Activated CD4-positive, alpha-beta T cell treated with anti-CD3 and anti-CD28 coated beads for 36 hours (primary cell): ENCODE data around the gene PRAMEF1. TPM values are rescaled to one million over a fixed set of nuclear protein-coding genes. Genes with fewer than 3 reads are reported as not detected.
A peak's percentile ranks its signal among the peaks of the same experiment; 100 is the strongest.
"Not testable (repeated sequence)": the region's sequence is repeated elsewhere in the genome, so short reads cannot be mapped to it uniquely, and the experiment has no call there.

ENCODE experiments used
- ATAC-seq: fragments of 200-7000 bp; cut with Tn5 transposase; one replicate; pipeline ENCODE4 v1.10.0; 2021; ENCODE audit warnings: mild to moderate bottlenecking, moderate library complexity
- CTCF ChIA-PET: fragments of 350-600 bp; sonication (Branson Sonifier 250); formaldehyde crosslinking; loops from one replicate; lab custom pipeline; 2021; ENCODE audit warnings: antibody characterized with exemption; lab: Charles Lee
- POLR2A ChIA-PET: fragments of 350-600 bp; sonication (Branson Sonifier 250); formaldehyde crosslinking; loops from one replicate; lab custom pipeline; 2021; ENCODE audit warnings: antibody characterized with exemption, inconsistent platforms; lab: Charles Lee
- DNase-seq: peaks from one replicate; pipeline ENCODE4 v3.0.0-alpha.2; 2020
- H3K27ac Mint-ChIP-seq: one replicate; pipeline ENCODE4 v1.8.0; 2021; ENCODE audit warnings: mixed read lengths
- H3K27me3 Mint-ChIP-seq: one replicate; pipeline ENCODE4 v1.8.0; 2021; ENCODE audit warnings: mixed read lengths
- H3K36me3 Mint-ChIP-seq: one replicate; pipeline ENCODE4 v1.8.0; 2021; ENCODE audit warnings: low read depth, mixed read lengths
- H3K4me1 Mint-ChIP-seq: one replicate; pipeline ENCODE4 v1.8.0; 2021; ENCODE audit warnings: mixed read lengths
- H3K4me3 Mint-ChIP-seq: one replicate; pipeline ENCODE4 v1.8.0; 2021; ENCODE audit warnings: mild to moderate bottlenecking, moderate library complexity, mixed read lengths
- H3K9me3 Mint-ChIP-seq: one replicate; pipeline ENCODE4 v1.8.0; 2021; ENCODE audit warnings: low read depth, mixed read lengths
- intact Hi-C, 2 experiments: fragments of 100-400 bp; cut with DNase I in 1 of 2; cut with micrococcal nuclease in 1 of 2; formaldehyde crosslinking; loops; one replicate each; pipeline versions ENCODE4 v1.14.2 to v1.15.1; 2022 to 2024; cut with DNase I, micrococcal nuclease
- total RNA-seq, 2 experiments: library from RNA; stranded (reverse); gene quantifications; one replicate each; pipeline ENCODE4 v1.2.3, GENCODE V29; 2021

The PRAMEF1 gene
- total RNA-seq, 2 experiments from 2014 or later: not detected

GRCh38 chr1:12778061-12778460 lies 13.1 kb upstream of the PRAMEF1 start:
- Mint-ChIP-seq H3K9me3 (peaks cover 1% of the 10 kb centered on the region), H3K36me3 (no peaks in the 10 kb centered on the region), H3K27ac (no peak overlapping the region), H3K27me3 (peaks cover 12% of the 10 kb centered on the region), H3K4me3 (no peak overlapping the region), H3K4me1 (no peaks in the 10 kb centered on the region)
- ChIA-PET CTCF (interaction anchor here (0.6 kb wide), 1 partner anchor 19 kb away, joined by 3 read pairs; no protein-coding TSS in a partner anchor), POLR2A (no interaction called here)
- ATAC-seq: no peak
- intact Hi-C loops: no loop called here
- no peak for DNase-seq

- intact Hi-C loops: no loop called here
- Mint-ChIP-seq H3K4me3 (no peak overlapping the region), H3K36me3 (no peaks in the 10 kb centered on the region), H3K9me3 (peaks cover 7% of the 10 kb centered on the region), H3K27ac (no peak overlapping the region), H3K4me1 (no peaks in the 10 kb centered on the region), H3K27me3 (peaks cover 10% of the 10 kb centered on the region)
- ATAC-seq (no peak), DNase-seq (no peak)
- ChIA-PET CTCF (no interaction called here), POLR2A (no interaction called here)
Observed at GRCh38 chr1:12778907-12779306, 12.3 kb upstream of the PRAMEF1 start.

DNA sequence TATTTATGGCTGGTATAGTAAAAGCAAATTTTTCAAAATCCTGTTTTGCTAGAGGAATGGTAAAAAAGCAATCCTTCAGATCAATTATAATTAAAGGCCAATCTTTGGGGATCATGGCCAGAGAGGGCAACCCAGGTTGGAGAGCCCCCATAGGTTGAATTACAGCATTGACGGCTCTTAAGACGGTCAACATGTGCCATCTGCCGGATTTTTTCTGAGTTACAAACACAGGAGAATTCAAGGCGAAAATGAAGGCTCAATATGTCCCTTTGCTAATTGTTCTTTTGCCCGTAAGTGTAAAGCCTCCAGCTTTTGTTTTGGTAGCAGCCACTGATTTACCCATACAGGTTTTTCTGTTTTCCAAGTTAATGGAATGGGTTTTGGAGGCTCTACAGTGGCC lies 9.7 kb upstream of the PRAMEF1 start:
- H3K4me3 Mint-ChIP-seq, DNase-seq, H3K27me3 Mint-ChIP-seq, ATAC-seq, intact Hi-C loops, POLR2A ChIA-PET, CTCF ChIA-PET, H3K36me3 Mint-ChIP-seq, H3K4me1 Mint-ChIP-seq, H3K27ac Mint-ChIP-seq: not testable (repeated sequence)
- H3K9me3 Mint-ChIP-seq: peaks cover 18% of the 10 kb centered on the region

DNA sequence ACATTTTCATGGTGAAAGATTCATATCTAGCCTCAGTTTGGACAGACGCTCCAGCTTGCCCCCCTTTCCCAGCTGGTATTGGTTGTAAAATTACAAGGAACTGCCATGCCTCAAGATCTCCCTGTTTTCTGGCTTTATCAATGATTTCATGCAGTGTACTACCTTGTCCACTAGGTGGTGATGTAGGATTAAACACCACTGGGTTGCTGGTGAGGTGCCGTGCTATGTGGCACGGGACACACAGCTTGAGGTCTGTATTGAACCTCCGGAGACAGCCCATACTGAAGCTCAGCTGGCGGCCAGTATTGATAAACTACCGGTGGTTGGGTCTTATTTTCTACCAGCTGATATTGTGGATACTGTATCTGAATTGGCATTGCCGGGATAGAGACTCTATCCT lies 7.4 kb upstream of the PRAMEF1 start:
- DNase-seq: peak; percentile 9
- H3K4me3 Mint-ChIP-seq, H3K4me1 Mint-ChIP-seq, H3K27ac Mint-ChIP-seq, H3K27me3 Mint-ChIP-seq, ATAC-seq, intact Hi-C loops, POLR2A ChIA-PET, H3K36me3 Mint-ChIP-seq: not testable (repeated sequence)
- CTCF ChIA-PET: interaction anchor here (0.6 kb wide), 1 partner anchor 505 kb away, joined by 3 read pairs; no protein-coding TSS in a partner anchor
- peaks cover 18% of the 10 kb centered on the region for H3K9me3 Mint-ChIP-seq

DNA sequence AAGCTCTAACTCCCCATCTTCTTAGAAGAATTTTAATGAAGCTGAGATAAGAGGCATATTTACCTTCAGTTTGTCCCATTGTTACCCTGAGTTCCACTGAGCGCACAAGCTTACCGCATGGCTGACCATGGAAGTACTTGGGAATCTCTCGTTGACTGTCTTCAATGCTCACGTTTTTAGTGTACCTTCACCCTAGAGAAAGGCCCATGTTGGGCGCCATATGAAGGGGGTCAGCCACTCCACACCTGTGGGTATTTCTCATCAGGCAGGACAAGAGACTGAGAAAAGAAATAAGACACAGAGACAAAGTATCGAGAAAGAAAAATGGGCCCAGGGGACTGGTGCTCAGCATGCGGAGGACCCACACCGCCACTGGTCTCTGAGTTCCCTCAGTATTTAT lies 6.5 kb upstream of the PRAMEF1 start:
- peaks cover 18% of the 10 kb centered on the region for H3K9me3 Mint-ChIP-seq
- ATAC-seq, H3K27ac Mint-ChIP-seq, H3K27me3 Mint-ChIP-seq, CTCF ChIA-PET, intact Hi-C loops, H3K4me1 Mint-ChIP-seq, H3K36me3 Mint-ChIP-seq, POLR2A ChIA-PET, H3K4me3 Mint-ChIP-seq: not testable (repeated sequence)
- peak; percentile 13 for DNase-seq

DNA sequence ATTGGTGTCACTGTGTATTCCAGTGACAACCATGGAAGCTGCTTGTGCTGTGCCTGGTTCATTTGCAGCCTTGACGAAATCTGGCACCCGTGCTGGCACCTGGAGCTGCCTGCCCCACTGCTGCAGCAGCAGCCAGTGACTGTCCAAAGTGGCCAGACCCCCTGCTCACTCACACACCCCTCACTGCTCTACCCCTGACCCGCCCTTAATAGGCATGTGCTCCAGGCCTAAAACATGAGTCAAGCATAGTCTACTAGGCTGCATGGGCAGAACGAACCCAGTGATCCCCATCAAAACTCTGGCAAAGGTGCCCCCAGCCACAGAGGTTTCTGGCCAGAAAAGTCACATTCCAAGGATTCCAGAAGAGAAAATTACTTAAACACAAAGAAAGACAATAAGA lies 7.7 kb downstream of the PRAMEF1 start:
- ATAC-seq (no peak), DNase-seq (no peak)
- no peaks in the 10 kb centered on the region for H3K4me1 Mint-ChIP-seq
- intact Hi-C loops: no loop called here
- POLR2A ChIA-PET: no interaction called here
- H3K4me3 Mint-ChIP-seq: no peak overlapping the region
- CTCF ChIA-PET: no interaction called here
- H3K27ac Mint-ChIP-seq: no peak overlapping the region
- H3K9me3 Mint-ChIP-seq: no peaks in the 10 kb centered on the region
- H3K27me3 Mint-ChIP-seq: no peaks in the 10 kb centered on the region
- no peaks in the 10 kb centered on the region for H3K36me3 Mint-ChIP-seq

DNA sequence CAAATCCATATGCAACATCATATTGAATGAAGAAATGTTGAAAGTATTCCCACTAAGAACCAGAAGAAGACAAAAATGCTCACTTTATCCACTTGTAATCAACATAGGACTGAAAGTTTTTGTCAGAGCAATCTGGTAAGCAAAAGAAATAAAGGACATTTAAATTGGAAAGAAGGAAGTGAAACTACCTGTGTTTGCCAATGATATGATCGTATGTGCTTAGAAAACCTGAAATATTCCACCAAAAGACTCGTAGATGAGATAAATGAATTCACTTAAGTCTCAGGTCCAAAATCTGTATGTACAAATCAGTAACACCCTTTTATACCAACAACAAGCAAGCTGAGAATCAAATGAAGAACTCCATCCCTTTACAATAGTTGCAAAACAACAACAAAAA lies 8.5 kb downstream of the PRAMEF1 start:
- Mint-ChIP-seq H3K9me3 (peaks cover 1% of the 10 kb centered on the region), H3K36me3 (no peaks in the 10 kb centered on the region), H3K4me1 (no peaks in the 10 kb centered on the region), H3K4me3 (no peak overlapping the region), H3K27me3 (peaks cover 1% of the 10 kb centered on the region), H3K27ac (no peak overlapping the region)
- intact Hi-C loops: no loop called here
- POLR2A ChIA-PET: no interaction called here
- DNase-seq (no peak), ATAC-seq (no peak)
- CTCF ChIA-PET: no interaction called here

DNA sequence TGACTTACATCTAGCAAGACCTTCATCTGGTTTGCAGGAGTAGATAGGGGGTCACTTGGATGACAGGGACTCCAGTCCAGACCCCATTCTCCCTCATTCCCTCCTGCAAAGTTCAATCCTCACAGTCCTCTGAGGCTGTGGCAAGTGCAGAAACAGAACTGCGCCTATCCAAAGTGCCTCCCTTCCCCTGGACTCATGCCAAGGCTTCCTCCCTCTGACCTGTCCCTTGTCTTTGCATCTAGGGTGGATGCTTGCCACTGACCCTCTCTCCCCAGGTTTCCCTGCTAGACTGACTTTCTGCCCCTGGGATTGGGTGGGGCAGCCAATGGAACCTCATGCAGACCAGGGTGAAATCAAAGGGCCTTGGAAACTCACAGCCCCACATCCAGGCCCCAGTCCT lies 18.7 kb downstream of the PRAMEF1 start:
- peaks cover 20% of the 10 kb centered on the region for H3K27me3 Mint-ChIP-seq
- no peak overlapping the region for H3K27ac Mint-ChIP-seq
- DNase-seq (no peak), ATAC-seq (no peak)
- ChIA-PET CTCF (no interaction called here), POLR2A (no interaction called here)
- peaks cover 4% of the 10 kb centered on the region for H3K9me3 Mint-ChIP-seq
- H3K4me3 Mint-ChIP-seq: no peak overlapping the region
- no peaks in the 10 kb centered on the region for H3K4me1 Mint-ChIP-seq
- H3K36me3 Mint-ChIP-seq: no peaks in the 10 kb centered on the region
- intact Hi-C loops: no loop called here

DNA sequence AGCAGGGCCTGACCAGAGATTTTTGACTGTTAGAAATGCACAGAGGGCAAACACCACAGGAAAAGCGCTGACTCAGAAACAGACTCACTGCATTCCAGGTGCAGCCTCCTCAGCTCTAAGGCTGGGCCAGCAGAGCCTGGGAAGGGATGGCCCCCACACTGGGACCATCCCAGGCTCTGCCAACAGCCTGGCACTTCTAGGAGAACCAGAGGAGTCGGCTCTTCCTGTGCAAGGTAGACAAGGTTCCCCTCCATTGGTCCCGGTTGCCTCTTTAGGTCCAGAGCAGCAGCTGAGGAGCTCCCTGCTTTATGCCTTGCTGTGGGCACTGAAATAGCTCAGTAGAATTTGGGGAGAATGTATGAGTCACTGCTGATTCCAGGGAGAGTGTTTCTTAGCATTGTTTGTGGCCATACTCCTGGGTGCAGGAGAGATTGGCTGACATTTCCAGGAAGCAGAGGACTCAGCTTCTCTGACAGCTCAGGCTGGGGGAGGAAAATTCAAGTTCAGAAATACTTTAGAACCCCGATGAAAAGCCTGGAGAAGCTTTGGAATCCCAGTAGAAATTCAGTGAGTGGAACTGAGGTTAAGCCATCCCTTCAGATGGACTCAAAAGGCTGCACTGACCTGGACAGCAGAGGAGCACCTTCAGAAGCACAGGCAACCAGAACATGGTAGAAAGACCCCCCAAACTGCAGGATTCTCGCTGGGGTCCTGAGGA lies 19.7 kb downstream of the PRAMEF1 start:
- Mint-ChIP-seq H3K4me3 (no peak overlapping the region), H3K4me1 (no peaks in the 10 kb centered on the region), H3K9me3 (no peaks in the 10 kb centered on the region), H3K27ac (no peak overlapping the region), H3K36me3 (no peaks in the 10 kb centered on the region), H3K27me3 (peaks cover 16% of the 10 kb centered on the region)
- intact Hi-C loops: no loop called here
- ChIA-PET CTCF (no interaction called here), POLR2A (no interaction called here)
- no peak for DNase-seq
- ATAC-seq: no peak

GRCh38 chr1:12811409-12811784 lies 20.2 kb downstream of the PRAMEF1 start:
- ATAC-seq (no peak), DNase-seq (no peak)
- Mint-ChIP-seq H3K27me3 (peaks cover 15% of the 10 kb centered on the region), H3K4me1 (no peaks in the 10 kb centered on the region), H3K4me3 (no peak overlapping the region), H3K27ac (no peak overlapping the region), H3K36me3 (no peaks in the 10 kb centered on the region), H3K9me3 (no peaks in the 10 kb centered on the region)
- POLR2A ChIA-PET: no interaction called here
- CTCF ChIA-PET: no interaction called here
- intact Hi-C loops: no loop called here

DNA sequence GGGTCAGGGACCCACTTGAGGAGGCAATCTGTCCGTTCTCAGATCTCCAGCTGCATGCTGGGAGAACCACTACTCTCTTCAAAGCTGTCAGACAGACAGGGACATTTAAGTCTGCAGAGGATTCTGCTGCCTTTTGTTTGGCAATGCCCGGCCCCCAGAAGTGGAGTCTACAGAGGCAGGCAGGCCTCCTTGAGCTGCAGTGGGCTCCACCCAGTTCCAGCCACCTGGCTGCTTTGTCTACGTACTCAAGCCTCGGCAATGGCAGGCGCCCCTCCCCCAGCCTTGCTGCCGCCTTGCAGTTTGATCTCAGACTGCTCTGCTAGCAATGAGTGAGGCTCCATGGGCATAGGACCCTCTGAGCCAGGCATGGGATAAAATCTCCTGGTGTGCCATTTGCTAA lies 27.9 kb downstream of the PRAMEF1 start:
- H3K36me3 Mint-ChIP-seq, intact Hi-C loops: not testable (repeated sequence)

GRCh38 chr1:12831310-12831709 lies 40.1 kb downstream of the PRAMEF1 start, which contains the start of gene PRAMEF11:
Gene PRAMEF11, minus strand, starts transcription at chr1:12831410. Its CDS starts 2,621 bp downstream, at chr1:12828789.
- H3K36me3 Mint-ChIP-seq, CTCF ChIA-PET, H3K27ac Mint-ChIP-seq, ATAC-seq, DNase-seq, intact Hi-C loops, H3K9me3 Mint-ChIP-seq, H3K4me3 Mint-ChIP-seq, H3K27me3 Mint-ChIP-seq, H3K4me1 Mint-ChIP-seq, POLR2A ChIA-PET: not testable (repeated sequence)

More for the DNA sequence above, 27.9 kb downstream of the PRAMEF1 start:
- H3K27ac Mint-ChIP-seq, H3K9me3 Mint-ChIP-seq, ATAC-seq, H3K4me3 Mint-ChIP-seq, CTCF ChIA-PET, POLR2A ChIA-PET, DNase-seq, H3K4me1 Mint-ChIP-seq: not testable (repeated sequence)
- H3K27me3 Mint-ChIP-seq: peaks cover 10% of the 10 kb centered on the region
